ENCODE results near the gene MYL12A.

The MYL12A gene

DNA sequence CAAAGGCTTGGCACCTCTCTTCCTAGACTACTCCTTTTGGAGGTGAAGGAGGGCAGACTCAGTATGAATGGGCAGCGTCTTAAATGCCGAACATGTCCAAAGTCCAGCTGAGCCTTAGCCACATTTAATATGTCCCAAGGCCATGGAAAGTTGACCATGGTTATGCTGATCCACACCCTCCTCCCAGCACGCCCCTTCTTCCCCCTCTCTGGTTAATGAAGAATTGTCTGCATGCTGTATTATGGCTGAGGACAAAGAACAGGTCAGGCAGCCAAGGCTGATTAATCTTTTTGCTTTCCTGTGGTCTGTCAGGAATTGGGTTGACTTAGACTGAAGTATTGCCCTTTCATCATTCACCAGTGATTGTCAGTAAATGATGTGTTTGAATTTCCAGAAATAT is 22.0 kb upstream of the MYL12A start:
- DNase-seq (ENCODE audit: low read depth): no peak

GRCh38 chr18:3226048-3226447 is 21.6 kb upstream of the MYL12A start:
- no peak for DNase-seq (ENCODE audit: low read depth)

- no peak for DNase-seq (ENCODE audit: low read depth)
These were observed 16.9 kb upstream of the MYL12A start for GRCh38 chr18:3230401-3231334.

DNA sequence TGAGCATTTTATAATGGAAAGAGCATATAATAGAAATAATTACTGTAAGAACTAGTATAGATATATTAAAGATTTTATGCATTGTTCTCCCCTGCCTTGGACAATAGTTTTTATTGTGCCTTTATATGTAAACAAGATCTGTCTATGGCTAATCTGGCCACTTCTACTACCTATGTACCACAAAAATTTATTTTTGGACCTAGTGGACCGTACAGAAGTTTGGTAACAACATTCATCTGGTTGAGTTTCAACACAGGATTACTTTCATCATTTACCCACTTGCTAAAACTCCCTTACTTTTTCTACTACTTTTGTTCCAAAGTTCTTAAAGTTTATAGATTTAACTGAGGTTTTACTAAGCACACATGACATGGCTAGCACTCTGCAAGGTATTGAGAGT is 14.6 kb upstream of the MYL12A start:
- DNase-seq (ENCODE audit: low read depth): no peak

GRCh38 chr18:3233433-3234168 is 14.0 kb upstream of the MYL12A start:
- no peak for DNase-seq (ENCODE audit: low read depth)

- no peak for DNase-seq (ENCODE audit: low read depth)
These were observed 13.1 kb upstream of the MYL12A start for GRCh38 chr18:3234457-3234856.

- DNase-seq (ENCODE audit: low read depth): no peak
These were observed 11.8 kb upstream of the MYL12A start for GRCh38 chr18:3235846-3236245.

DNA sequence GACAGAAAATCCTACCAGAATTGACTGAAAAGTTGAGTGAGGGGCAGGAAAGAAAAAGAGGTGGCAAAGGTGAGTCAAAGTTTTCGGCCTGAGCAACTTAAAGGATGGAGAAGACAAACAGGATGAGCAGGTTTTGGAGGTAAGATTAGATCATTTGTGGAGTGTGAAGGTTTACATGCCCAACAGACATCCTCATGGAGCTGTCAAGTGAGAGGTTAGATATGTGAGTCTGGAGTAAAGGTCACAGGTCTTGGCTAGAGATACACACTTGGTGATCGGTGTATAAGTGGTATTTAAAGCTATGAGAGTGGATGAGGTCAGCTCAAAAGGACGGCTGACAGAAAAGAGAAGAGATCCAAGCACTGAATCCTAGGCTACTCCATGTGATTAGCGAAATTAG is 11.1 kb upstream of the MYL12A start:
- no peak for DNase-seq (ENCODE audit: low read depth)

GRCh38 chr18:3238742-3239141 is 8.9 kb upstream of the MYL12A start:
- no peak for DNase-seq (ENCODE audit: low read depth)

DNA sequence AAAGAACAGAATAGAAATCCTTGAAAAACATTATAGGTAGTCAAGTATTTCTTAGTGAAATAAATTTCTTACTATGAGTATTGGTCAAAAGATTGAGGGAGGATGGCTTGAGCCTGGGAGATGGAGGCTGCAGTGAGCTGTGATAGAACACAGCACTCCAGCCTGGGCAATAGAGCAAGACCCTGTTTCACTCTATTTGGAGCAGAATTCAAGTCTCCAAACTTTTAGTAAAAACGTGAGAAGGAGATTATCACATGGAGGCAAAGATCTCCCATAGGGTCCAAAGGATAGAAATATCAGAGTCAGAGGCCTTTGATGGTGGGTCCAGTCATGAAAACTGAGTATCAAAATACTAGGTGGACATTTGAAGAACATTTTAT is 2.4 kb upstream of the MYL12A start:
- no peak for DNase-seq (ENCODE audit: low read depth)

DNA sequence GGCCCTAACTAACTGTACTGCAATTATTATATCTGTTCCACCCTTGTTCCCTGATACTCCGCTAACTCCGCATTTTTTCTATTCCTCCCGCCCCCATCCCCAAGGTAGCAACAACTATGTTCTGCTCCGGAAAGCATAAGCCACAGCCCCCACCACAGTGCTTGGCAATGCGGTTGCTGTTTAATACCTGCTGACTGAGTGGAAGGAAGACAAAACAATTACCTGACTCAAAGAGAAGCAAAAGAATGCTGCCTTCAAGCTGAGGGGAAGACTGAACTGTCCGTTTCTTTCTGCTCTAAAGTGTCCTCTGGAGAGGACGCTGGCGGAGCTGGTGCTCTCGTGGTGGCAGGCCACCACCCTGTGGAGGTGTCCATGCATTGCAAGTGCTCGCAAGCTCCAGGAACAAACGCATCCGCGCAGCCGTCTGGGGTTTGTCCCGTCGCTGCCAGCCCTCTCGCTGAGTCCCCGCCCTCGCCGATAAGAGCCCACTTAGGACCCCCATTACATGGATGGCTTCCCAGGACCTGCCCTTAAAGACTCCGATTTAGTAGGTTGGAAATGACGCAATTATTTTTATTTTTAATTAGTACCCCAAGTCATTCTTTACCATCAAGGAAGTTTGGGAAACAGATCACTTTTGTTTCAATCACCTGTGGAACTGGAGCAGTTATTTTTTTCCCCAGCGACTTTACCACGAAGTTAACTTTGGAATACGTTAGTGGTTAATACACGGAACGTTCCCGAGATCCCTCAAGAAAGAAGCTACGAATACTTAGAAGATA is 1.6 kb upstream of the MYL12A start:
- peak; percentile 68 for DNase-seq (ENCODE audit: low read depth)

DNA sequence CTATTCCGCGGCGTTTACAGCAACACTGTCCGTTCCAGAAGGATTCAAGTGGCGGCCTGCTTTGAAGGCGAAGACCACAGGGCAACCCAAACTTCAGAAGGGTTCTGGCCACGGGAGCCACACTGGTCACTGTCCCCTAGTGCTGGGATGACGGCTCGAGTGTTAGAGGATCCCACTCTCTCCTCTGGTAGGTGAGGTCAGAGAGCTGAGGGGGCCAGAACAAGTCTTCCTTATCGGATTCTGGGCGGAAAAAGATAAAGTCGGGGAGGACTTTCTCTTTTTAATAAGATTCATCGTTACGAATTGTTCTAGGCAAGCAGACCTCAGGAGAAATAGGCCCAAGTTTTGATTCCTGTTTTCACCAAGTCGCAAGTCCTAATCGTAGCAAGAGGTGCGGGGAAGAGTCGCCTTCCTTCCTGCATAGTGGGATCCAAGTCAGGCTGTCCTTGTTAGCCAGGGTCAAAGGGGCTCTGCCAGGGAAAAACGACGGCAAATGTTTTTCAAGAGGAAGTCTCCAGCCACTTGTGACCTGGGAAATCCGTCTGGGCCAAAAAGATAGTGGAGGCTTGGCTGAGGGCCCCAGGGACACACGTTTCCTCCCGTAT is 864 bp upstream of the MYL12A start:
- no peak for DNase-seq (ENCODE audit: low read depth)

- no peak for DNase-seq (ENCODE audit: low read depth)
These were observed 559 bp downstream of the MYL12A start for GRCh38 chr18:3248062-3248657.

GRCh38 chr18:3248658-3249359 is 1.2 kb downstream of the MYL12A start:
- DNase-seq (ENCODE audit: low read depth): no peak

DNA sequence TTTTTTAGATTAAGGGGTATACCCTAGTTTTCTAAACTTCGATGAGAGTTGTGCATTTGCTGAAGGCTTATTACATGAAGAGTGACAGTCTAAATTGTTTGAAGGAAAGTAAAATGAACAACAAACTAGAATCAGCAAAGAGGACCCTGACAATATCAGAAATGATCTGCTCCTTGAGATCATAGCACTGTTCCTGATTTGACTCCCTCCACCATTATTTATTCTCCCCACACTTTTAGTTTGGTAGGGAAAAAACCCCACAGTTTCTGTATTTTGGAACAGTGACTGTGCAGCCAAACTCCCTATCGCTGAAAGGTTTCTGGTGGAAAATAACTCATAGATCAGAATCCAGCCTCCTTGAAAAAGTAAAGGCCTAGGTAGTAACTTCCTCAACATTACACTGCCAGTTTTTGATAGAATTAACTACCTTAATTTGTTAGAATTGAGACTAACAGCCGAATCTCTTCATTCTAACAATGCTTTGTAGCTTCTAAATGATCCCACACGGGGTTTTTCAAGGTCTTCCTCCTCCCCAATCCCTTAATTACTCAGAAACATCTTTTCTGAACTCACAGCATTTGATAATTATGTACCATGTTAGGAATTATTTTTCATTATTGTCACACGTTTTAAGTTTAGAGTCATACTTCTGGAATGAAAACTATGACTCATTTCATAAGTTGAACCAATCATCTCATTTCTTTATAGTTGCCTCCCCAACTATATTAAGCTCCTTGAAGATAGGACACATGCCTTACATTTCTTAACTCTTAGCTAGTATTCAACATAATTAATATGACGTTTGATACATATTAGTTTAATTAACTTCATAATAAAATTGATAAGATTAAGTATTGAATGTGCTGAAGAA is 2.9 kb downstream of the MYL12A start:
- DNase-seq (ENCODE audit: low read depth): no peak

DNA sequence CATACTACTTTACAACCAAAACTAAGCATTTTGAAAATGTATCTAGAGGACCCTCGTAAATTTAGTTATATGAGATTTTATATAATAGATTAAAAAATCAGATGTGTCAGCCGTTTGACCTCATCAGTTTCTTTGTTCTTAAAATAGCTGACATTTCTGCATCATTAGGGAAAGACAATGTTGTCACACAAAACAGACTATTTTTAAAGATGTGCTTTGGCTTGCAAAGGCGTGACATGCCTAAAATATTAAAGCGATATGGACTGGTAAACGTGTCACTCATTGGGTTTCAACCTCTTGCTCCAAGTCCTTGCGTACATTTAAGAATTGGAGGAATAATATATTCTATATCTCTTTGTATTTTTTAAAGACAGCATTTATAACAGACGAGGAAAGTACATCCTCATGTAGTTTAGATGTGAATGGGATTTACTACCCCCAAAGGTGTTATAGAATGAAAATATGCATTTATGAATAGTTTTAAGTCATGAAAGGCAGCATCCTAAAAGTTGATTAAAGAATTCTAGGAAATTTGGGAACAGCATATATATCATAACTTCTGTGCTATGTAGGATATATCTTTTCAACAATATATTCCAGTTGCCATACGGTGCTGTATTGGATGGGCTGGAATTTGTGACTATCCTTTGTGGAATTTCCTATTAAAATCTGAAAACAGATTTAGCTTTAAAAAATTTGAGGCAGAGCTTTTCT is 3.8 kb downstream of the MYL12A start:
- DNase-seq (ENCODE audit: low read depth): no peak

GRCh38 chr18:3251963-3252277 is 4.3 kb downstream of the MYL12A start:
- DNase-seq (ENCODE audit: low read depth): no peak

GRCh38 chr18:3252843-3253242 is 5.2 kb downstream of the MYL12A start:
- no peak for DNase-seq (ENCODE audit: low read depth)

DNA sequence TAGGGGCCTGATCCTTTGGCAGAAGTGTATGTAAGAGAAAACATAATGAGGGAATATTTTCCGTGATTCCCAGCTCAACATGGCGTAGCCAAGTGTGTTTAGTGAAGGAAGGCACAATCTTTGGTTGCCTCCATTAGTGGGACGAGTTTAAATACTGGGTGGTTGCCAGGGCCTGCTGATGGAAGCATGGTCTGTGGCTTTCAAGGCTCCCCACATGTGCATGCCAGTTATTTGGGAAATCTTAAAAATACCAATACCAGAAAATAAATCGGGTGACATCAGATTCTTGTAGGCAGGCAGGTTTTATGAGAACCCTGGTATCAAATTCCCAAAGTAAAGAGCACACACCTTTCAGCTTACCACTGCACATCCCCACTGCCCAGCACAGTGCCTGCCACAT is 7.1 kb downstream of the MYL12A start:
- no peak for DNase-seq (ENCODE audit: low read depth)
